ENCODE results near the gene CCDC188.

Gene CCDC188

GRCh38 chr22:20182365-20182764, 31.5 kb upstream of the CCDC188 start:
- no peak for DNase-seq (ENCODE audit: low read depth)
- TF ChIP-seq MAX (IDR thresholded peaks at IDR 0.05; ENCODE audit: low read depth, low read length), result no peak
- TF ChIP-seq POLR2A (IDR thresholded peaks at IDR 0.05; ENCODE audit: extremely low read depth, insufficient read length), result no peak
- TF ChIP-seq CTCF (IDR thresholded peaks at IDR 0.05; ENCODE audit: low read depth, low read length), result no peak
- TF ChIP-seq MYC (IDR thresholded peaks at IDR 0.05; ENCODE audit: low read depth, low read length), result no peak
- no peak overlapping the region for H3K4me3 ChIP-seq (ENCODE audit: low read depth, low read length)

- TF ChIP-seq MAX (IDR thresholded peaks at IDR 0.05; ENCODE audit: low read depth, low read length) (no peak), CTCF (IDR thresholded peaks at IDR 0.05; ENCODE audit: low read depth, low read length) (no peak), MYC (IDR thresholded peaks at IDR 0.05; ENCODE audit: low read depth, low read length) (no peak), POLR2A (IDR thresholded peaks at IDR 0.05; ENCODE audit: extremely low read depth, insufficient read length) (no peak)
- no peak for DNase-seq (ENCODE audit: low read depth)
- H3K4me3 ChIP-seq (ENCODE audit: low read depth, low read length), result no peak overlapping the region
Measured at GRCh38 chr22:20181884-20182236, 31.0 kb upstream of the CCDC188 start.

- H3K4me3 ChIP-seq (ENCODE audit: low read depth, low read length), result no peak overlapping the region
- DNase-seq (ENCODE audit: low read depth), result no peak
- TF ChIP-seq CTCF (IDR thresholded peaks at IDR 0.05; ENCODE audit: low read depth, low read length), result no peak
- no peak for TF ChIP-seq POLR2A (IDR thresholded peaks at IDR 0.05; ENCODE audit: extremely low read depth, insufficient read length)
- no peak for TF ChIP-seq MAX (IDR thresholded peaks at IDR 0.05; ENCODE audit: low read depth, low read length)
- no peak for TF ChIP-seq MYC (IDR thresholded peaks at IDR 0.05; ENCODE audit: low read depth, low read length)
Measured at GRCh38 chr22:20181194-20181883, 30.5 kb upstream of the CCDC188 start.

- no peak for TF ChIP-seq MYC (IDR thresholded peaks at IDR 0.05; ENCODE audit: low read depth, low read length)
- TF ChIP-seq POLR2A (IDR thresholded peaks at IDR 0.05; ENCODE audit: extremely low read depth, insufficient read length), result no peak
- TF ChIP-seq MAX (IDR thresholded peaks at IDR 0.05; ENCODE audit: low read depth, low read length), result no peak
- no peak for TF ChIP-seq CTCF (IDR thresholded peaks at IDR 0.05; ENCODE audit: low read depth, low read length)
- DNase-seq (ENCODE audit: low read depth), result no peak
- no peak overlapping the region for H3K4me3 ChIP-seq (ENCODE audit: low read depth, low read length)
Measured at GRCh38 chr22:20180640-20181039, 29.8 kb upstream of the CCDC188 start.

GRCh38 chr22:20180245-20180630, 29.4 kb upstream of the CCDC188 start:
- no peak for TF ChIP-seq POLR2A (IDR thresholded peaks at IDR 0.05; ENCODE audit: extremely low read depth, insufficient read length)
- no peak for TF ChIP-seq MAX (IDR thresholded peaks at IDR 0.05; ENCODE audit: low read depth, low read length)
- TF ChIP-seq MYC (IDR thresholded peaks at IDR 0.05; ENCODE audit: low read depth, low read length), result no peak
- TF ChIP-seq CTCF (IDR thresholded peaks at IDR 0.05; ENCODE audit: low read depth, low read length), result peak; percentile 25
- DNase-seq (ENCODE audit: low read depth), result no peak
- H3K4me3 ChIP-seq (ENCODE audit: low read depth, low read length), result no peak overlapping the region
